Panc1 (cell line): ENCODE data around the gene WDR33.

ENCODE experiments used
- POLR2AphosphoS5 ChIP-seq: IDR thresholded peaks from 2 replicates; pipeline ENCODE4 v1.6.1; 2012; ENCODE audit warnings: mild to moderate bottlenecking, low read depth, low read length, moderate library complexity
- TCF7L2 ChIP-seq: IDR thresholded peaks from 2 replicates; pipeline ENCODE4 v1.6.1; 2011; ENCODE audit warnings: mild to moderate bottlenecking, low read depth, low read length, inconsistent platforms
- TF ChIP-seq, protein P1 (sequence below): fragments of 450-650 bp; IDR thresholded peaks from 2 replicates; pipeline ENCODE4 v1.5.1; 2017; ENCODE audit warnings: mild to moderate bottlenecking
- TF ChIP-seq, protein P2 (sequence below), 2 experiments: IDR thresholded peaks; 2 replicates each; pipeline ENCODE4 v1.6.1; 2011 to 2012; ENCODE audit warnings: low read depth in 2 of 2, control low read depth in 1 of 2, low read length in 1 of 2, mild to moderate bottlenecking in 1 of 2, moderate library complexity in 1 of 2; ENCODE audit not compliant: insufficient read depth in 1 of 2

DNA sequence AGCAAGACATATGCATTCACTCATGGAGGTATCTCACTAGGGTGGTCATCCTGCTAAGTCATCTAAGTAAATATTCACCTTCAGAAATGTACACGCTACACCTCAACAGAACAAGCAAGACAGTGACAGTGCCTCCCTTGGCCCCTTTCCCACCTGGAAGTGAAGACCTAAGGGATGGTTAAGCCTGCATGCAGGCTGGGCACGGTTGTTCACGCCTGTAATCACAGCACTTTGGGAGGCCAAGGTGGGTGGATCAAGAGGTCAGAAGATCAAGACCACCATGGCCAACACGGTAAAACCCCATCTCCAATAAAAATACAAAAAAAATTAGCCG, 140.0 kb downstream of the WDR33 start:
- TF ChIP-seq, protein P1, sequence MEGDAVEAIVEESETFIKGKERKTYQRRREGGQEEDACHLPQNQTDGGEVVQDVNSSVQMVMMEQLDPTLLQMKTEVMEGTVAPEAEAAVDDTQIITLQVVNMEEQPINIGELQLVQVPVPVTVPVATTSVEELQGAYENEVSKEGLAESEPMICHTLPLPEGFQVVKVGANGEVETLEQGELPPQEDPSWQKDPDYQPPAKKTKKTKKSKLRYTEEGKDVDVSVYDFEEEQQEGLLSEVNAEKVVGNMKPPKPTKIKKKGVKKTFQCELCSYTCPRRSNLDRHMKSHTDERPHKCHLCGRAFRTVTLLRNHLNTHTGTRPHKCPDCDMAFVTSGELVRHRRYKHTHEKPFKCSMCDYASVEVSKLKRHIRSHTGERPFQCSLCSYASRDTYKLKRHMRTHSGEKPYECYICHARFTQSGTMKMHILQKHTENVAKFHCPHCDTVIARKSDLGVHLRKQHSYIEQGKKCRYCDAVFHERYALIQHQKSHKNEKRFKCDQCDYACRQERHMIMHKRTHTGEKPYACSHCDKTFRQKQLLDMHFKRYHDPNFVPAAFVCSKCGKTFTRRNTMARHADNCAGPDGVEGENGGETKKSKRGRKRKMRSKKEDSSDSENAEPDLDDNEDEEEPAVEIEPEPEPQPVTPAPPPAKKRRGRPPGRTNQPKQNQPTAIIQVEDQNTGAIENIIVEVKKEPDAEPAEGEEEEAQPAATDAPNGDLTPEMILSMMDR, result no peak
- no peak for TF ChIP-seq POLR2AphosphoS5
- TF ChIP-seq, protein P2, sequence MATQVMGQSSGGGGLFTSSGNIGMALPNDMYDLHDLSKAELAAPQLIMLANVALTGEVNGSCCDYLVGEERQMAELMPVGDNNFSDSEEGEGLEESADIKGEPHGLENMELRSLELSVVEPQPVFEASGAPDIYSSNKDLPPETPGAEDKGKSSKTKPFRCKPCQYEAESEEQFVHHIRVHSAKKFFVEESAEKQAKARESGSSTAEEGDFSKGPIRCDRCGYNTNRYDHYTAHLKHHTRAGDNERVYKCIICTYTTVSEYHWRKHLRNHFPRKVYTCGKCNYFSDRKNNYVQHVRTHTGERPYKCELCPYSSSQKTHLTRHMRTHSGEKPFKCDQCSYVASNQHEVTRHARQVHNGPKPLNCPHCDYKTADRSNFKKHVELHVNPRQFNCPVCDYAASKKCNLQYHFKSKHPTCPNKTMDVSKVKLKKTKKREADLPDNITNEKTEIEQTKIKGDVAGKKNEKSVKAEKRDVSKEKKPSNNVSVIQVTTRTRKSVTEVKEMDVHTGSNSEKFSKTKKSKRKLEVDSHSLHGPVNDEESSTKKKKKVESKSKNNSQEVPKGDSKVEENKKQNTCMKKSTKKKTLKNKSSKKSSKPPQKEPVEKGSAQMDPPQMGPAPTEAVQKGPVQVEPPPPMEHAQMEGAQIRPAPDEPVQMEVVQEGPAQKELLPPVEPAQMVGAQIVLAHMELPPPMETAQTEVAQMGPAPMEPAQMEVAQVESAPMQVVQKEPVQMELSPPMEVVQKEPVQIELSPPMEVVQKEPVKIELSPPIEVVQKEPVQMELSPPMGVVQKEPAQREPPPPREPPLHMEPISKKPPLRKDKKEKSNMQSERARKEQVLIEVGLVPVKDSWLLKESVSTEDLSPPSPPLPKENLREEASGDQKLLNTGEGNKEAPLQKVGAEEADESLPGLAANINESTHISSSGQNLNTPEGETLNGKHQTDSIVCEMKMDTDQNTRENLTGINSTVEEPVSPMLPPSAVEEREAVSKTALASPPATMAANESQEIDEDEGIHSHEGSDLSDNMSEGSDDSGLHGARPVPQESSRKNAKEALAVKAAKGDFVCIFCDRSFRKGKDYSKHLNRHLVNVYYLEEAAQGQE (IDR thresholded peaks at IDR 0.05; ENCODE audit: insufficient read depth in 1 of 2, low read depth in 2 of 2, low read length in 1 of 2), result no peak
- TF ChIP-seq TCF7L2, result no peak
